A673 (cell line): ENCODE data around the gene CHTF8. TPM values are rescaled to one million over a fixed set of nuclear protein-coding genes. Genes with fewer than 3 reads are reported as not detected.
"Not testable (repeated sequence)": the region's sequence is repeated elsewhere in the genome, so short reads cannot be mapped to it uniquely, and the experiment has no call there.

Experiments
- BruUV-seq: library from RNA; stranded (reverse); fragments of 400-500 nt; replicated peaks from 2 replicates; lab custom pipeline; 2021; lab: Mats Ljungman, UMichigan
- CTCF ChIA-PET: fragments of 300-600 bp; sonication (Branson Sonifier 250); formaldehyde crosslinking; loops from one replicate; lab custom pipeline; 2022; ENCODE audit warnings: antibody characterized with exemption; lab: Charles Lee
- POLR2A ChIA-PET: fragments of 300-600 bp; sonication (Branson Sonifier 250); formaldehyde crosslinking; loops from one replicate; lab custom pipeline; 2022; ENCODE audit warnings: antibody characterized with exemption; ENCODE audit not compliant: low non-redundant PET; lab: Charles Lee
- DNase-seq: peaks from one replicate; pipeline ENCODE4 v3.0.0-alpha.2; 2015; ENCODE audit warnings: low spot score
- H3K27ac ChIP-seq: fragments of 200-600 bp; sonication (generic); 2 replicates; pipeline ENCODE4 v1.5.1; 2016; ENCODE audit warnings: mixed run types, low read depth, mild to moderate bottlenecking, mixed read lengths, antibody characterized with exemption, low read length; ENCODE audit not compliant: poor library complexity, severe bottlenecking
- H3K27me3 ChIP-seq: fragments of 200-600 bp; sonication (generic); replicated peaks from 2 replicates; pipeline ENCODE4 v1.6.1; 2017; ENCODE audit warnings: mixed run types, low read depth, mild to moderate bottlenecking, mixed read lengths, antibody characterized with exemption, low read length; ENCODE audit not compliant: insufficient read depth, poor library complexity
- H3K36me3 ChIP-seq: fragments of 200-600 bp; sonication (generic); 2 replicates; pipeline ENCODE4 v1.6.1; 2016; ENCODE audit warnings: mixed run types, mild to moderate bottlenecking, mixed read lengths, antibody characterized with exemption, low read length; ENCODE audit not compliant: insufficient read depth, poor library complexity, severe bottlenecking
- H3K4me1 ChIP-seq: fragments of 200-600 bp; sonication (generic); 2 replicates; pipeline ENCODE4 v1.6.1; 2017; ENCODE audit warnings: mixed run types, mild to moderate bottlenecking, mixed read lengths, antibody characterized with exemption, low read length; ENCODE audit not compliant: insufficient read depth, poor library complexity, severe bottlenecking
- H3K4me3 ChIP-seq: fragments of 200-600 bp; sonication (generic); 2 replicates; pipeline ENCODE4 v1.5.1; 2016; ENCODE audit warnings: low read depth, mixed run types, mild to moderate bottlenecking, mixed read lengths, low read length; ENCODE audit not compliant: poor library complexity, severe bottlenecking
- H3K9me3 ChIP-seq: fragments of 200-600 bp; sonication (generic); 2 replicates; pipeline ENCODE4 v1.6.1; 2016; ENCODE audit warnings: mixed run types, low read depth, mild to moderate bottlenecking, mixed read lengths, antibody characterized with exemption, low read length; ENCODE audit not compliant: poor library complexity, severe bottlenecking
- EZH2 ChIP-seq: fragments of 200-600 bp; sonication (generic); IDR thresholded peaks from 2 replicates; pipeline ENCODE4 v1.6.1; 2017; ENCODE audit warnings: borderline replicate concordance, low read depth, mild to moderate bottlenecking, mixed read lengths, antibody characterized with exemption, low read length; ENCODE audit not compliant: poor library complexity, severe bottlenecking
- intact Hi-C: fragments of 100-400 bp; cut with micrococcal nuclease; formaldehyde crosslinking; loops from one replicate; pipeline ENCODE4 v1.10.0; 2022; ENCODE audit not compliant: unreplicated experiment
- total RNA-seq: library from RNA; stranded (reverse); gene quantifications from 2 replicates; pipeline ENCODE4 v1.2.3, GENCODE V29; 2021
- TF ChIP-seq, protein P1 (sequence below): fragments of 300-800, 200-600 bp; sonication (generic); conservative IDR thresholded peaks from 2 replicates; pipeline ENCODE4 v1.5.1; 2017; ENCODE audit warnings: low read depth, mild to moderate bottlenecking, antibody characterized with exemption, low read length, moderate library complexity, mixed read lengths

CHTF8 gene
- total RNA-seq, 1 experiment from 2014 or later: 113 TPM

DNA sequence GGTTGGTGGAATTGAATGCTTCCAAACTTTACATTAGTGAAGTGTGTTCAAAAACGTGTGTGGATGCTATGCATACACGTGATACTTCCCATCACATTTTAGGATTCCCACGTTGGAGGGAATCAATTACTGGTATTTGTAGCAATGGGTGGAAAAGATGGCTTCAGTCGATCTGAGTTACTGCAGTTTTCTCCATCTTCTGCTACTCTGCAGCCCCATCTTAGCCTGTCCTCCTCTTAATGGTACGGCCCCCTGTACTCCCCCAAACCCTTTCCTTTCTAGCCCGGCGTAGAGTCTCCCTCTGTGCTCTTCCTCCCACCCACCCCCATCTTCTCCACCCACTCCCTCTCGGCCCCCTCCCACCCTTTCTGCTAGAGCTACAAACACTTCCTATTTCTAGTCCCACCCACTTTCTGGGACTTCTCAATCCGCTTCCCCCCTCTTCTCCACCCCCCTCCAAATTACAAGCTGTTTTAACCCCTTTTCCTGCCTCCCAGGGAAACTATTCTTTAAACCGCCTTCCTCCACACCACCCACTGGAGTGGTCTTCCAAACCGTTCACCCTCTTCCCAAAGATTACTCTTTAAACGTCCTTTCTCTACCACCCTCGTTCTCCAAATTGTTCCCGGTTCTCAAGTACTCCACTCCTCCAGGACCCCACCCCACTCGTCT lies 1.1 kb downstream of the CHTF8 start:
- H3K9me3 ChIP-seq: no peaks in the 10 kb centered on the region
- ChIA-PET CTCF (no interaction called here), POLR2A (no interaction called here)
- BruUV-seq: no TSS peak
- peaks cover 17% of the 10 kb centered on the region for H3K4me1 ChIP-seq
- peak overlapping the region; percentile 90 for H3K4me3 ChIP-seq
- H3K27ac ChIP-seq: peak overlapping the region; percentile 97
- no peaks in the 10 kb centered on the region for H3K27me3 ChIP-seq
- H3K36me3 ChIP-seq: peaks cover 18% of the 10 kb centered on the region
- peak; percentile 65 for DNase-seq
- TF ChIP-seq, protein P1, sequence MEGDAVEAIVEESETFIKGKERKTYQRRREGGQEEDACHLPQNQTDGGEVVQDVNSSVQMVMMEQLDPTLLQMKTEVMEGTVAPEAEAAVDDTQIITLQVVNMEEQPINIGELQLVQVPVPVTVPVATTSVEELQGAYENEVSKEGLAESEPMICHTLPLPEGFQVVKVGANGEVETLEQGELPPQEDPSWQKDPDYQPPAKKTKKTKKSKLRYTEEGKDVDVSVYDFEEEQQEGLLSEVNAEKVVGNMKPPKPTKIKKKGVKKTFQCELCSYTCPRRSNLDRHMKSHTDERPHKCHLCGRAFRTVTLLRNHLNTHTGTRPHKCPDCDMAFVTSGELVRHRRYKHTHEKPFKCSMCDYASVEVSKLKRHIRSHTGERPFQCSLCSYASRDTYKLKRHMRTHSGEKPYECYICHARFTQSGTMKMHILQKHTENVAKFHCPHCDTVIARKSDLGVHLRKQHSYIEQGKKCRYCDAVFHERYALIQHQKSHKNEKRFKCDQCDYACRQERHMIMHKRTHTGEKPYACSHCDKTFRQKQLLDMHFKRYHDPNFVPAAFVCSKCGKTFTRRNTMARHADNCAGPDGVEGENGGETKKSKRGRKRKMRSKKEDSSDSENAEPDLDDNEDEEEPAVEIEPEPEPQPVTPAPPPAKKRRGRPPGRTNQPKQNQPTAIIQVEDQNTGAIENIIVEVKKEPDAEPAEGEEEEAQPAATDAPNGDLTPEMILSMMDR: no peak
- no peak for TF ChIP-seq EZH2
- intact Hi-C loops: no loop called here

DNA sequence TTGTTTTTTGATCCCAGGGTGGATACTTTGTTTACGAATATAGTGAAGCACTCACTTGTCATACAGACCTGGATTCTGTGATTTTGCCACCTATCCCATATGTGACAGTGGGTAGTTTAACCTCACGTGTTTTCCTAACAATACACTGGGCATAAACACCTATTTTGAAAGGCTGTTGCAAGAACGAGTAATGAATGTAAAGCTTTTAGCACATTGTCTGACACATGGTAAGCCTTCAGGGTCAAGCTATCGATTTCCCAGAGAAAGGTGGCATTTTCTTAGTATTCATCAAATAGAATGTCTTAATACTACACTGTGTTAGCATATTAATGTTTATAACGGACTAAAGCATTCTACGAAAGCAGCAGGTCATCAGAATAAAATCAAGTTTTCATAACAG lies 1.9 kb downstream of the CHTF8 start:
- no peak for TF ChIP-seq EZH2
- TF ChIP-seq, protein P1: no peak
- intact Hi-C loops: no loop called here
- CTCF ChIA-PET: no interaction called here
- no peaks in the 10 kb centered on the region for H3K27me3 ChIP-seq
- no peak for DNase-seq
- no TSS peak for BruUV-seq
- POLR2A ChIA-PET: no interaction called here
- H3K4me3 ChIP-seq: peak overlapping the region; percentile 90
- H3K9me3 ChIP-seq: no peaks in the 10 kb centered on the region
- H3K4me1 ChIP-seq: peaks cover 17% of the 10 kb centered on the region
- H3K27ac ChIP-seq: peak overlapping the region; percentile 97
- H3K36me3 ChIP-seq: peaks cover 13% of the 10 kb centered on the region

DNA sequence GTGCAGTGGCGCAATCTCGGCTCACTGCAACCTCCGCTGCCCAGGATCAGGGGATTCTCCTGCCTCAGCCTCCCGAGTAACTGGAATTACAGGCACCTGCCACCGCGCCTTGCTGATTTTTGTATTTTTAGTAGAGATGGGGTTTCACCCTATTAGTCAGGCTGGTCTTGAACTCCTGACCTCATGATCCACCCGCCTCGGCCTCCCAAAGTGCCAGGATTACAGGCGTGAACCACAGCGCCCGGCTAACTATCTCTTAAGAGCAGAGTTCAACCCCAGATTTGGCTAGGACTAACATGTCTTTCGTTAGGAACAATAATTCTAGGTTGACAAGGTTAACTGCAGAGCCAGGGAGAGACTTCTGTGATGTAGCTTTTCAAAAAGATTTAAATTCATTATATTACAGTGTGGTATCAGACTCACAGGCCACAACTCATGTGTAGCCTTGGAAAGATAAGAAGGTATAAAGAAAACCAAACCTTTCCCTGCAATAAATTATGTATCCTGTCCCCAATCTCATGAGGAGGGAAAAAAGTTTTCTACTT lies 4.3 kb downstream of the CHTF8 start:
- no peak for TF ChIP-seq EZH2
- TF ChIP-seq, protein P1: no peak
- CTCF ChIA-PET: no interaction called here
- intact Hi-C loops: no loop called here

DNA sequence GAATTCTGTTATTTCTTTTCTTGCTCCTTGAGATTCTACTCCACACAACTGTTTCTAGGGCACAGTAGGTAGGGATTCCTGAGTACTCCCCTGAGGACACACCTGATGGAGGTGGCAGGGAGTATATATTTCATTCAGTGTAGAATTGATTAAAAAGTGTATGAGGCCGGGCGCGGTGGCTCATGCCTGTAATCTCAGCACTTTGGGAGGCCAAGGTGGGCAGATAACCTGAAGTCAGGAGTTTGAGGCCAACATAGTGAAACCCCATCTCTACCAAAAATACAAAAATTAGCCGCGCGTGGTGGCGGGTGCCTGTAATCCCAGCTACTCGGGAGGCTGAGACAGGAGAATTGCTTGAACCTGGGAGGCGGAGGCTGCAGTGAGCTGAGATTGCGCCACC lies 5.6 kb downstream of the CHTF8 start:
- DNase-seq, POLR2A ChIA-PET, CTCF ChIA-PET: not testable (repeated sequence)

More for the DNA sequence above, 4.3 kb downstream of the CHTF8 start:
- no peak overlapping the region for H3K4me3 ChIP-seq
- peaks cover 17% of the 10 kb centered on the region for H3K4me1 ChIP-seq
- no peak overlapping the region for H3K27ac ChIP-seq
- no peaks in the 10 kb centered on the region for H3K9me3 ChIP-seq
- peaks cover 13% of the 10 kb centered on the region for H3K36me3 ChIP-seq
- DNase-seq: no peak
- POLR2A ChIA-PET: no interaction called here
- no TSS peak for BruUV-seq
- no peaks in the 10 kb centered on the region for H3K27me3 ChIP-seq

More for the DNA sequence above, 5.6 kb downstream of the CHTF8 start:
- BruUV-seq, H3K27ac ChIP-seq, H3K27me3 ChIP-seq, H3K9me3 ChIP-seq, H3K4me3 ChIP-seq, intact Hi-C loops: not testable (repeated sequence)
- Histone ChIP-seq H3K4me1 (peaks cover 17% of the 10 kb centered on the region), H3K36me3 (peaks cover 13% of the 10 kb centered on the region)
